Stimulated activated CD8-positive, alpha-beta memory T cell treated with anti-CD3 and anti-CD28 coated beads, Interleukin-7, amount 100 ng/mL, for 4 hours (primary cell): ENCODE measurements around the gene DENND4A.
"Not testable (repeated sequence)": the region's sequence is repeated elsewhere in the genome, so short reads cannot be mapped to it uniquely, and the experiment has no call there.

Experiments
- DNase-seq, 2 donors: peaks; one replicate each; pipeline ENCODE4 v3.0.0-alpha.2; 2020; ENCODE audit warnings: low read depth in 2 of 2

DENND4A gene

DNA sequence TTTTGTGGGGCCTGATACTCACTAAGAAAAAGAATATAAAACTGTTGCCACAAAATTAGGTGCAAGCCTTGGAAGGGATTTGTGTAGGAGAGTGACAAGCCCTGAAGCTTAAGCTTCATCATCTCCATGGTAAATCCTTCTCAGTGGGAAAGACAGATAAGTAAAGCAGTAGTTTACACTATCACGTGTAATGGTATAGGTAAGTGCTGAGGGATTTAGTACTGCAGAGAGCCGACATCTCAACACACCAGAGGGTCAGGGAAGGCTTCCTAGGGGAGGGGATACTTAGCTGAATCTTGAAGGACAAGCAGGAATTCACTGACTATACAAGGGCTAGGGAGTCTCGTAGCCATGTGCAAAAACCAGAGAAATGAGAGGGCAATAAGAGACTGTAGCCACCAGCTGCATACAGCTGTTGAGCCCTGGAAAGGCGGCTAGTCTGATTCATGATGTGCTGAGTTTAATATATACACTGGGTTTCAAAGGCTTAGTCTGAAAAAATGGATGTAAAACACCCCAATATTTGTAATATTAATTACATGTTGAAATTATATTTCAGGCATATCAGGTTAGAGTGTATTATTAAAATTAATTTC lies 159.2 kb downstream of the DENND4A start:
- no peak for DNase-seq

DNA sequence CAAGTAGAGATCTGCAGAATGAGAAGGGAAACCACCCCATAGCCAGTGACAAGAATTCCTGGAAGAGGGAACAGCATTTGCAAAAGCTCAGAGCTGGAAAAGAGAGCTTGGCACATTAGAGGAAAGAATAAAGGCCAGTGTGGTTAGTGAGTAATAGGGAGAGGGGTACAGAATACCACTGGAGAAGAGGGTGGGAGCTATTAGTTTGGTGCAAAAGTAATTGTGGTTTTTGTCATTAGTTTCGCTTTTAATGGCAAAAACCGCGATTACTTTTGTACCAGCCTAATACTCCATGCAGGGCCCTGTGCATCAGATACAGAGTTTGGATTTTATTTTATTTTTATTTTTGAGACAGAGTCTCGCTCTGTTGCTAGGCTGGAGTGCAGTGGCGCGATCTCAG lies 160.6 kb downstream of the DENND4A start:
- DNase-seq, result no peak

DNA sequence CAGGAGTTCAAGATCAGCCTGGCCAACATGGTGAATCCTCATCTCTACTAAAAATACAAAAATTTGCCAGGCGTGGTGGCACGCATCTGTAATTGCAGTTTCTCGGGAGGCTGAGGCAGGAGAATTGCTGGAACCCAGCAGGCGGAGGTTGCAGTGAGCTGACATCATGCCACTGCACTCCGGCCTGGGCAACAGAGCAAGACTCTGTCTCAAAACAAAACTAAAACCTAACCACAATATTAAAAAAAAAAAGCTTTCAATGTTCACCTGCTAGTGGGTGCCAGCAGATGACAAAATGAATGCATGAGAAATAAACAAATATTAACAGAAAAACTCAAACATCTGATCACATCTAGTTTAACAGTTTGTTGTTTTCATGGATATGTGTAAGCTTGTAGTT lies 161.3 kb downstream of the DENND4A start:
- no peak for DNase-seq

DNA sequence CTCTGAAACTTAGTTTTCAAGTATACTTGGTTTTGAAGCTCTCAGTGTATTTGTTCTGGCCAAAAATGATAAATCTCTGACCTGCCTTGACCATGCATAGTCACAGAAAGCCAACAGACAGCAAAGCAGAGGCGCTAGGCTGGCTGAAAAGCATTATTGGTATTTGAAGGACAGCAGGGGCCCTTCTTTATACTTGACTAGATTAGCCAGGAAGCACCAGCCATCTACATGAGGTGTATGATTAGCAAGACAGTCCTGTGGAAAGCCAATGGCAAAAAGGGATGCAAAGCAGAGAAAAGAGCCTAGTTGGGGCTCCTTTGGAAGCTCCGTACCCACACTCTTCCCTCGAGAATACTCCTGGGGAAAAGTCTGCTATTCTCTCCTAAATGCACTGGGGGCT lies 162.5 kb downstream of the DENND4A start:
- no peak for DNase-seq

- no peak for DNase-seq
These were observed 165.2 kb downstream of the DENND4A start for GRCh38 chr15:65626856-65627255.

DNA sequence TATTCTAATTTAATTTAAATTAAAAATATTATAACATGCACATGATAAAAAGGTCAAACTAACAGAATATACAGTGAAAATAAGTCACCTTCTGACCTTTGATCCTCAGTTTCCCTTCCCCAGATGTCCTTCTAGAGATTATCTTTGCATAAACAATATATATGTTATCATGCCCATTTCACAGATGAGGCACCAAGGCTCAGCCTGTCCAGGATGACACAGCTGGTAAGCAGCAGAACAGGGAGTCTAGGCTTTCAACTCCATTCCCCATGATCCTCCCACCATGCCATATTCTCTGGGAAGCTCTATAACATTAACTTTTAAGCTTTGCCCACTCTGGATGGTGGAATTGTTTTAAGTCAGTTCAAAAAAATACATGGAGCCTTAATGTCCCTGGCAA lies 169.0 kb downstream of the DENND4A start:
- no peak for DNase-seq

DNA sequence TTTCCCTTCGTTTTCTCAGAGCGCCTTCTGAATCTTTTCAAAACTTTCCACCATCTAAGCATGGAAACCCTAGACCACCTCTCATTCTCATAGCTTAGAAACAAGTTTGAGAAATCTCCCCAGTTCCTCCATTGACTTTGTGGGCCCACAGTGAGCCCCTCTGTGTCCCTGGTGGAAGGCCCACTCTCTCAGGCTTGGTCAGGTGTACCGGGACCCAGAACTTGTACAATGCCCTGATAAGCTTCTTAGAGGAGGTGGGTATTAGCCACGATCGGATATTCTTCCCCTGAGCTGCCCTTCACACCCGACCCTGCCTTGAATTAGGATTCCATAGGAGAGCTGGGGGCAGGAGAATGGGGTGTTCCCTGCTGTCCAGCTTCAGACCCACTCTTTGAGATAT lies 170.5 kb downstream of the DENND4A start, which contains the start of gene SLC24A1:
Gene SLC24A1 (plus strand): TSS at position 301 of the 400 bp plus-strand sequence. CDS start 2,143 bp downstream, outside the sequence.
- DNase-seq, result no peak

DNA sequence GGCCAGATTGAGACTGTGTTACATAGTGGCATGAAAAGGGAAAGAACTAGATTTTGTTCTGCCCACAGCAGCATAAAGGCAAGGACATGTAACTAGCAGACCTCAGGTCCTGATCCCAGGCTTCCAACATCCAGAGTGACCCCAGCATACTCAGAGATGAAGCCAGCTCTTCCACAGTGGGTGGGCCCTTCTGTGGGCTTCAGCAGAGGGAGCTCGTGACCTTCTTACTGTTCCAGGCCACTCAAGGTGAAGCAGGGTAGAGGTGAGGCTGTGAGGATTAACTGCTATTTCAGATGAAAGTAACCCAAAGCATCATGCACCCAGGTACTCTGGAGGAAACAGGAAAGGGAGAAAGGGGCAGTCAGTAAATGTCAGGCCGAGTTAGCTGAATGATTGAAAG lies 171.3 kb downstream of the DENND4A start:
- DNase-seq, result no peak

DNA sequence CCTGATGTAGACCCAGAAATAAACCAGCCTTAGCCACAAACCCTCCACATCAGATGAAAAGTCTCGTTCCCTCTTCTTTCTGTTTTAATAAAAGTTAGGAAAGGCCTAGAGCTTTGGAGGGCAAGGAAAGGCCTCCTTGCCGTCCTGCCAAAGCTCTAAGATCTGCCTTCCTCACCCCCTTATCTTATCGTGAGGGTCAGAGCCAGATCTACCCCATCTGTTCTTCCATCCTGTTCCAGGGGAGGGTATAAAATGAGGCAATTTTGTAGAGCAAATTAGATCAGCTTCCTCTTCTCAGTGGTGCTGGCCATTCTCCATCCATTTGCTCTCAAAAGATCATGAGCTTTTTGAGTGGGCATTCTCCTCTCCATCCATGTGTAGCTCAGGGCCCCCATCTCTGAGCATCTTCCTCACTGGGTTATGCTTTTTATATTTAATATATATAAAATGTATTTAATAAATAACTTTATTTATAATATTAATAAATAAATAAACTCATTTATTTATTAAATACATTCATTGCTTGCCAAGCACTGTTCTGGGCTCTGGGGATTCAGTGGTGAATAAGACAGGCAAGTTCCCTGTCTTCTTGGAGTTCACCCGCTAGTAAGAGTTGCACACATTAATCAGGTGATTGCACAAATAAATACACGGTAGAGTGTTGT lies 172.3 kb downstream of the DENND4A start:
- DNase-seq, result no peak

DNA sequence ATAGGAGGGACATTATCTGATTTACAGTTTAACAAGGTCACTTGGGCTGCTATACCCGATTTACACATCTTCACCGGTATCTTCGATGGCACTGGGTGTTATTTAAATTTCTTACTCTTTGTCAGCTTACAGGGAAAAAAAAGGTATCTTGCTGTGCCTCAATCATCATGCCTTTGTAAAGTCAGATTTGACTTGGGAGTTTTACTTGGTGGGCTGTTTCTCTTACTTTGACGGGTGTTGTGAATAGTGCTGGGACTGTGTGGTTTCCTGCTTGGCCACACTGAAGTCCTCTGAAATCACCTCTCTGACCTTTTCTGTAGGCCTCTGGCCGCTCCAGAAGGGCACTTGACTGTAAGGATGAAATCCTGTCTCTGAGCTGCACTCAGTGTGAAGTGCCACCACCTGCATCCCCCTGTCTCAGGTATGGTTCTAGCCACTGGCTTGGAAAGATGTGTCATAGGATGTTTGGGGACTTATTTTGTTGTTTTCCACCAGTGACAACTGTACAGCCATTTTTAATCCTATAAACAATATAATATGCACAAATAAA lies 173.5 kb downstream of the DENND4A start:
- no peak for DNase-seq

- DNase-seq, result not testable (repeated sequence)
These were observed 176.2 kb downstream of the DENND4A start for GRCh38 chr15:65615887-65616286.

DNA sequence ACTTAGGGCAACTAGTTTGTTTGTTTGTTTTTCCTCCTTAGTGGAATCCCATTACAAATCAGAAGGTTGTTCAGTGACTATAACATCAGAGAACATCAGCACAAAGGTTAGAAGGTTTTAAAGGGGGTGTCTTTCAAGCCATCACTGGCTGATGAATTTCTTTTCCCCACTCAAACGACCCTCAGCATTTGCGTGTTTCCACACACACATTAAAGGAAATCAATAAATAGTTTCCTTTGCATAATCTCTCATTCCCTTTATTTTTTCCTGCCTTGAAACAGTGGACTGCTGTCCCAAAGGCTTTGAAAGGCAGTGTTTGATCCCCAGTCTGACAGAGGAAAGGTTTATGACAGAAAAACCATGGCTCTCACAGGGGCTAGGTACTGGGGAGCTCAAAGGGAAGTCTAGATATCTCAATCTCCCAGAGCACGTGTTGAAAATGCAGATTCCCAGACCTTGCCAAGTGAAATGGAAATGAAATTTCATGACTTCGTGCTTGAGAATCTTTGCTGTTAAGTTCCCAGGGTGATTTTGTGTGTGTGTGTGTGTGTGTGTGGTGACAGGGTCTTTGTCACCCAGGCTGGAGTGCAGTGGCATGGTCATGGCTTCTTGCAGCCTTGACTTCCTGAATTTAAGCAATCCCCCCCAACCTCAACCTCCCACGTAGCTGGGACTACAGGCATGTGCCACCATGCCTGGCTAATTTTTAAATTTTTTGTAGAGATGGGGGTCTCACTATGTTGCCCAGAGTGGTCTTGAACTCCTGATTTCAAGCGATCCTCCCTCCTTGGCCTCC lies 178.9 kb downstream of the DENND4A start:
- DNase-seq, result no peak

DNA sequence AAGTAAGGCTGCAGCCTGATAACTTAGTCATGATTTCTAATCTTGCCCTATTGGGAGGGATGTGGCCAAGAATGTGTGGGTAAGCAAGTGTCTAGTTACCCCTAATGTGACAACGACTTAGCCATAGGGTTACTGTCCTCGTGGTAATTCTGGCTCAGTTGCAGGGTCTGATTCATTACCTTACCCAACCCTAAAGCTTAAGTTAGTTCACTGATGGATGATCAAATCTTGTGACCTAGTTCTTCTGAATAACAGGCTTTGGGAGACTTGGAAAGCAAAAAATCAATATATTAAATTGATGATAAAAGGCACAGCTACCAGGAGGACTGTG lies 179.5 kb downstream of the DENND4A start:
- DNase-seq, result no peak

DNA sequence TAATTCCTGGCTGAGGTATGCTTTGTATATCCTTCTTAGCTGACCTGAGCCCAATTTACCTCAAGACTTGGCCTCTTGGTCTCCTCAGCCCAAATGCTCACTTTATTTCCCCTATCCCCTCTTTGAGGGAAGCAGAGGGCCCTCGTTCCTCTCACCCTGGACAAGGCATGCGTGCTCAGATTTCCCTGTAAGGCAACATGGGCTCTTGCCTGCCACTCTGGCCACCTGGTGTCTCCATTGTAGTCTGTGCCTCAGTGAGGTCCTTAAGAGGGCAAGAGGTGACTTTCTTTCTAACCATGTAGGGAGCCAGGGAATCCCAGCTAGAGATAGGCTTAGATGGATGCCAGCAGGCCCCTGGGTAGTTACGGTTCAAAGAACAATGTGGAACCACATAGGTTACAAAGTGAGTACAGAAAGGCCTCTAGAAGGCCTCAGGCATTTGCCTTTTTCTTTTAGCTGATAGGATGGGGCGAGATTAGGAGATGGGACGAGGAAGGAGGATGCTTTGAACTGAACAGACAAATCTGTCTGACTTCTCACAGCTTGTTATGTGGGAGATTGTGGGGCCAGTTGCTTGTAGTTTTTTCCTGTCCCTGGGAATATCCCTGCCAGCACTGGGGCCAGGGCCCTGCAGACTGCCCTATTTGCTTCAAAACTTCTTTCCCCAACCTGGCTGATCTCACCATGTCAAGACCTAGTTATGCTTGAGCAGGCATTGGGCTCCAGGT lies 180.0 kb downstream of the DENND4A start:
- no peak for DNase-seq

DNA sequence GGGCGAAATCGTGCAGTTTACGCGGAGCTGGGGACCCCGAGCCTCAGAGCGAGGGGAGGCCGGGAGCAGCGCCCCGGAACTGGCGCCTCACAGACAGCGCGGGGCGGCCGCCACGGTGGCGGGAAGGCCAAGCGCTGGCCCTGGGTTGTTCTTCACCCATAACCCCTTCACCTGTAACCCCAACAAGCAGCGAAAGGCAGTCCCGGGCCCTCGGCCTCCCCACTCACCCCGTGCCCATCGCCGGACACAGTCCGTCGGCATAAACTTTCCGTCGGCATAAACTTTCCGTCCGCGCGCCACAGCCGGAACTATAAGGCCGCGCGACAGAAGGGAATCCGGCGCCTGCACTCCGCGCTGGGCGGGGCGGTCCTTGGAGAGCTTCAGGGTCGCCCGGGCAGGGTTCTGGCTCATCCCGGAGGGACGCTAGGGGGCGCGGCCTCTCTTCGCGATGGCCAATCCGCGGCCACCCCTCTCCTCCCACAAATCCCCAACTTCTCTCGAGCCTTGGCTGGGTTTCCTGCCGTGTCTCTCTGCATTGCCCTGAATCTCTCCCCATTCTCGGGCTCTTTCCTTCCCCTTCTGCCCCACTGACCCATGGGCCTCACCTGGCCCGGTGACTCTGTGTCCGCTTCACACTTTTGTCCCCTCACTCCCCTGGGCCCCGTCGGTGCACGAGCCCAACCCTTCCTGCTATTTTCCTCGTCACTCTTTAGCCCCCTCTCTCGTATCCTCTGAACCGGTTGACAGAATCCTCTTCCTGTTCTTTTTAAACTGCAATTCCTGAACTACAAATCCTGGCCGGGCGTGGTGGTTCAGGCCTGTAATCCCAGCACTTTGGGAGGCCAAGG lies 181.0 kb downstream of the DENND4A start, which contains the start of gene INTS14:
Gene INTS14 (minus strand): TSS at position 261 of the 848 bp plus-strand sequence. CDS start 3,751 bp downstream, outside the sequence.
- DNase-seq, result peak; percentile 87 to 92
